GM12864 (cell line): ENCODE data around the gene ITIH1.
"Not testable (repeated sequence)": the region's sequence is repeated elsewhere in the genome, so short reads cannot be mapped to it uniquely, and the experiment has no call there.

Source experiments
- DNase-seq: peaks from one replicate; pipeline ENCODE4 v3.0.0-alpha.2; 2011; ENCODE audit warnings: low read depth
- H3K4me3 ChIP-seq: 2 replicates; pipeline ENCODE4 v1.5.1; 2011; ENCODE audit warnings: mild to moderate bottlenecking, low read depth, low read length, control low read depth
- TF ChIP-seq, protein P1 (sequence below): IDR thresholded peaks from 2 replicates; pipeline ENCODE4 v1.5.1; 2011; ENCODE audit warnings: low read depth, mild to moderate bottlenecking, moderate library complexity, low read length, control low read depth, inconsistent platforms; ENCODE audit errors: missing control alignments

The ITIH1 gene, protein sequence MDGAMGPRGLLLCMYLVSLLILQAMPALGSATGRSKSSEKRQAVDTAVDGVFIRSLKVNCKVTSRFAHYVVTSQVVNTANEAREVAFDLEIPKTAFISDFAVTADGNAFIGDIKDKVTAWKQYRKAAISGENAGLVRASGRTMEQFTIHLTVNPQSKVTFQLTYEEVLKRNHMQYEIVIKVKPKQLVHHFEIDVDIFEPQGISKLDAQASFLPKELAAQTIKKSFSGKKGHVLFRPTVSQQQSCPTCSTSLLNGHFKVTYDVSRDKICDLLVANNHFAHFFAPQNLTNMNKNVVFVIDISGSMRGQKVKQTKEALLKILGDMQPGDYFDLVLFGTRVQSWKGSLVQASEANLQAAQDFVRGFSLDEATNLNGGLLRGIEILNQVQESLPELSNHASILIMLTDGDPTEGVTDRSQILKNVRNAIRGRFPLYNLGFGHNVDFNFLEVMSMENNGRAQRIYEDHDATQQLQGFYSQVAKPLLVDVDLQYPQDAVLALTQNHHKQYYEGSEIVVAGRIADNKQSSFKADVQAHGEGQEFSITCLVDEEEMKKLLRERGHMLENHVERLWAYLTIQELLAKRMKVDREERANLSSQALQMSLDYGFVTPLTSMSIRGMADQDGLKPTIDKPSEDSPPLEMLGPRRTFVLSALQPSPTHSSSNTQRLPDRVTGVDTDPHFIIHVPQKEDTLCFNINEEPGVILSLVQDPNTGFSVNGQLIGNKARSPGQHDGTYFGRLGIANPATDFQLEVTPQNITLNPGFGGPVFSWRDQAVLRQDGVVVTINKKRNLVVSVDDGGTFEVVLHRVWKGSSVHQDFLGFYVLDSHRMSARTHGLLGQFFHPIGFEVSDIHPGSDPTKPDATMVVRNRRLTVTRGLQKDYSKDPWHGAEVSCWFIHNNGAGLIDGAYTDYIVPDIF

DNA sequence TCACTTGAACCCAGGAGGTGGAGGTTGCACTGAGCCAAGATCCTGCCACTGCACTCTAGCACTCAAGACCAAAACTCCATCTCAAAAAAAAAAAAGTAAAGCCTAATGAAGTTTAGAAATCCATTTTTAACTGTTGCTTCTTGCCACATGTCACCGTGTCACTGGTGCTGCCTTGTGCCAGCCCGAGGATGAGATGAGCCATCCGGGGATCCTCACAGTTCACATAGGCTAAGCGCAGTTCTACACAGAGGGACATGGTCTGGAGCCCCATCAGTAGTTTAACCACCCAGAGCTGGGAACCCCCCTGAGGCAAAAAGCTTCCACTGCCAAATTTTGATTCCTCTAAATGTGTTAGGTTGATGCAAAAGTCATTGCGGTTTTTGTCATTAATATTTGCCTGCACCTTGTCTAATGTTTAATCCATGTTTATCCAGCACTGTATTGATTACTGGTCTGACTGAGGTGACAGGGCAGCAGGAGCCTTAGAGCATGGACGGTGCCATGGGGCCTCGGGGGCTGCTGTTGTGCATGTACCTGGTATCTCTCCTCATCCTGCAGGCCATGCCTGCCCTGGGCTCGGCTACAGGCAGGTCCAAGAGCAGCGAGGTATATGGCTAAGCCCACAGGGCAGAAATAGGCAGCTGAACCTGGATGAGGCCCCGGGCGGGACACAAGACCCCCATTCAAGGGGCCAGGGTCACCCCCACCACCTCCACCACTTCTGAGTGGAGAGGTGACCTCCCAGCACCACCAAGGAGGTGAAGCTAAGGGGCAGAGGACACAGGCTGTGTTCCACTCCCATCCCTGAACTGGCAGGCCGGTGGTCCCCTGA is at the start of gene ITIH1:
ITIH1 (plus strand) TSS at position 473 of the 832 bp plus-strand sequence; CDS start at position 490, 17 bp downstream.
- TF ChIP-seq, protein P1, sequence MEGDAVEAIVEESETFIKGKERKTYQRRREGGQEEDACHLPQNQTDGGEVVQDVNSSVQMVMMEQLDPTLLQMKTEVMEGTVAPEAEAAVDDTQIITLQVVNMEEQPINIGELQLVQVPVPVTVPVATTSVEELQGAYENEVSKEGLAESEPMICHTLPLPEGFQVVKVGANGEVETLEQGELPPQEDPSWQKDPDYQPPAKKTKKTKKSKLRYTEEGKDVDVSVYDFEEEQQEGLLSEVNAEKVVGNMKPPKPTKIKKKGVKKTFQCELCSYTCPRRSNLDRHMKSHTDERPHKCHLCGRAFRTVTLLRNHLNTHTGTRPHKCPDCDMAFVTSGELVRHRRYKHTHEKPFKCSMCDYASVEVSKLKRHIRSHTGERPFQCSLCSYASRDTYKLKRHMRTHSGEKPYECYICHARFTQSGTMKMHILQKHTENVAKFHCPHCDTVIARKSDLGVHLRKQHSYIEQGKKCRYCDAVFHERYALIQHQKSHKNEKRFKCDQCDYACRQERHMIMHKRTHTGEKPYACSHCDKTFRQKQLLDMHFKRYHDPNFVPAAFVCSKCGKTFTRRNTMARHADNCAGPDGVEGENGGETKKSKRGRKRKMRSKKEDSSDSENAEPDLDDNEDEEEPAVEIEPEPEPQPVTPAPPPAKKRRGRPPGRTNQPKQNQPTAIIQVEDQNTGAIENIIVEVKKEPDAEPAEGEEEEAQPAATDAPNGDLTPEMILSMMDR, result no peak
- no peak within 1 kb of the TSS for H3K4me3 ChIP-seq
- DNase-seq, result no peak

- DNase-seq, H3K4me3 ChIP-seq: not testable (repeated sequence)
These were observed 48.6 kb upstream of the ITIH1 start for GRCh38 chr3:52728753-52729152.

GRCh38 chr3:52730681-52731080 is 46.7 kb upstream of the ITIH1 start:
- H3K4me3 ChIP-seq, result no peak overlapping the region
- TF ChIP-seq, protein P1, result no peak
- peak; percentile 37 for DNase-seq

GRCh38 chr3:52731590-52731989 is 45.8 kb upstream of the ITIH1 start:
- TF ChIP-seq, protein P1, result no peak
- H3K4me3 ChIP-seq, result no peak overlapping the region
- no peak for DNase-seq

- no peak overlapping the region for H3K4me3 ChIP-seq
- TF ChIP-seq, protein P1, result no peak
- DNase-seq, result no peak
These were observed 44.0 kb upstream of the ITIH1 start for GRCh38 chr3:52733256-52733891.

DNA sequence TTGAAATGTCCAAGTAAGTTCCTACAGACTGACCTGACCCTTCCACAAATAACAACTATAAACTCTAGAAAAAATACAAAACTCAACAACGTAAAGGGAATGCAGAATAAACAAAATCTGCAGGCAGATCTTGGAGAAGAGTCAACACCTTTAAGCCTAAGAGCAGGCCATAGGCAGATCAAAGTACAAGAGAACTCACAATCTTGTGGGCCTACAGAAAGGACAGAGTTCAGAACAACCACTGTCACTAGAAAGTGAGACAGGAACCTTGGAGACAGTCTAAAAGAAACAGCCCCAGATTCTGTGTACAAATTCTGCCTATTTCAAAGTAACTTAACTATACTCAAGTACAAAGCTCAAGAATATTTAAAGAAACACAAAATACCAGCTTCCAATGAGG is 37.7 kb upstream of the ITIH1 start:
- TF ChIP-seq, protein P1, result no peak
- H3K4me3 ChIP-seq, result no peak overlapping the region
- no peak for DNase-seq
